NOMO-1 treated with DMSO at 0.1 percent for 48 hours (cell line): Measurements from ENCODE around the gene IL9.

Experiments used
- DNase-seq: peaks from one replicate; lab custom pipeline; 2025; ENCODE audit not compliant: unreplicated experiment; lab: John Stamatoyannopoulos, UW

Gene IL9

DNA sequence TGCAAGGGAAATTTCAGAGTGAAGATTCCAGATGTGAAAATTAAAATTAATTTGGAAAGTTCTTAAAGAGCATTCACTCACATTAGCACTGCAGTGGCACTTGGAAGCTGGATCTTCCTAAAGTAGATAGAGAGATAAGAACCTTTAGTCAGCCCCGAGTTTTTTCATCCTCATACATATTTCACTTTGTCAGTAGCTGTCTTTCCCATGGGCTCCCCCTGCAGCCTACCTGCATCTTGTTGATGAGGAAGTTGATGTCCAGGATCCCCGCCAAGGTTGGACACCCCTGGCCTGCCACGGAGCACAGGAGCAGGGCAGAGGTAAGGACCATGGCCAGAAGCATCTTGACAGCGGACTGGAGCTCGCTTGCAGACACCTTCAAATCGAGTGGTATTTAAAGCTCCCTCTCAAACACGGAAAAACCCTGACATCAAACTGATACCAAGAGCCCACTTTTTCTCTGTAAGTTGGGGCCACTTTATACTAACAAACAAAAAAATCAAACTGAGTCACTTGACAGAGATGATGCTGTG lies at the start of gene IL9:
IL9 (minus strand) TSS at position 368 of the 533 bp plus-strand sequence; CDS start at position 343, 25 bp downstream.
- DNase-seq, result no peak

DNA sequence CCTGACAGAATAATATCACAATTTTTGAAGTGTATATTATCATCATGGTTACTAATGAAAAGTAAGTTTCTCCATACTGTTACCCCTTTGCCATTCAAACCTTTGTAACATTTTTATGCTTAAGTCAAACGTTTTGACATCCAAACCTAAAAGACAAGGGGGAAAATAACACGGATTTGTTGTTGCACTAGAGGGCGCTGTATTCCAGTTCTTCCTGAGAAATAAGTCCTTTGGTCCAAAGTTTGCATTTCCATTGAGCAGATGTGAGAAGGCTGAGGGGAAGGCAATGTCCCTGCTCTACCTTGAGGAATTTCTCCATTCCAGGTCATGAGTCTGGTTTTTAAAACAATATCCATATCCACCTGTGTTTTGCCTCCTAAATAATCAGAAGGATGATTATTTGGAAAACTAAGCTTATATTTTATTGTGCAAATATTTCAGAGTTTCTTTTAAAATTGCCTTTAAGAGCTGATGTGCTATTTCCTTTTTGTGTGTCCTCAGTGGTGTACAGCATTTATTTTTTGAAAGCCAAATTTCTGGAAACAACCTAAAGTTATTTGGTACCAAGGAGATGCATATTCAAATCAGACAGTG lies 49.4 kb upstream of the IL9 start:
- DNase-seq, result peak; percentile 71

- no peak for DNase-seq
Observed at GRCh38 chr5:135944564-135944963, 48.9 kb upstream of the IL9 start.

DNA sequence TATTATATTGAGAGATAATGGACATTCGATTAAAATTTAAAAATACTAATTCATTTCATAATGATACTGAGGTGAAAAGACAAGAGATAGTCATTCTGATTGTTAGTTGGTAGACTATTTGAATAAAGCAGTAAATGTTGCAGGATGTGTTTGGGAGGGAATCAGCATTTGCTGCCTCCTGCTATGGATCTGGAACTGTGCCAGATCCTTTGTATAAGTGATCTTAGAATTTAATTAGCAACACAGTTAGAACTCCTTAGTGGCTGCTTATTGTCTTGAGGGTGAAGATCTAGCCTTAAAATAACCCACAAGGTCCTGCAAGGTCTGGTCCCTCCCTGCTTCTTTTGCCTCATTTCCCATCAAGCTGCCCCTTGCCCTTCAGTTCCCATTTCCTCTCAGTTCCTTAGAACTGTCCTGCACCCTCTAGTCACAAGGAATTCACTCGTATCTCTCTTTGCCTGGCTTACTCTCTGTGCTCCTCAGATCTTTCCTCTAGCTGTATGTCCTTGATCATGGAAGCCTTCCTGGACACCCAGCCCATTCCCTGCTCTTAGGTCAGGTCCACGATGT lies 46.6 kb upstream of the IL9 start:
- DNase-seq, result no peak

GRCh38 chr5:135941711-135942110 lies 46.1 kb upstream of the IL9 start:
- no peak for DNase-seq

DNA sequence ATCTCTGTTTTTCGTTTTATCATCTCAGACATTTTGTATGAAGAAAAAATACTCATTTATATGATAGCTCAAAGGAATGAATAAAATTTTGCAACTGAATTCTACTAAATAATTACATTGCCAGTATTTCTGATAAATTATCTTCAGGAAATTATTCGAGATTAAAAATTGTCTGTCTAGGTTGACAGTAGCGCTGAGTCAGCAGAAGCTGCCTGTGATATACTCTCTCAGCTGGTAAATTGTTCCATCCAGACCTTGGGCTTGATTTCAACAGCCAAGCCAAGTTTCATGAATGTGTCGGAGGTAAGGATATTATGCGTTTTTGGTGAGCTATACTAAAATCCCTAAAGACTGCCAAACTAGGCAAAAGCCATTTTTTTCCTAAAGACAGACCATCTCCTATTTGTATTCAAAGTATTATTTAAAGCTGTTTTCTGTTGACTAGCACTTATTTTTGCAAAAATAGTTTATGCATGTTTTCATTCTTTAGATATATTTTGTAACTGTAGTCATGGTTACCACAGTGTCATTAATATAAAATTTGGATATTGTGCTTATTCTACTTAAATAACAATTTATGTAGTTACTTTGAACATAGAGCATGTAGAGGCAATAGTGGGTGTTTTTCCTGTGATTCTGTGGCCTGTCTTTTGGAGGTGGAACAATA lies 41.7 kb upstream of the IL9 start:
- no peak for DNase-seq

DNA sequence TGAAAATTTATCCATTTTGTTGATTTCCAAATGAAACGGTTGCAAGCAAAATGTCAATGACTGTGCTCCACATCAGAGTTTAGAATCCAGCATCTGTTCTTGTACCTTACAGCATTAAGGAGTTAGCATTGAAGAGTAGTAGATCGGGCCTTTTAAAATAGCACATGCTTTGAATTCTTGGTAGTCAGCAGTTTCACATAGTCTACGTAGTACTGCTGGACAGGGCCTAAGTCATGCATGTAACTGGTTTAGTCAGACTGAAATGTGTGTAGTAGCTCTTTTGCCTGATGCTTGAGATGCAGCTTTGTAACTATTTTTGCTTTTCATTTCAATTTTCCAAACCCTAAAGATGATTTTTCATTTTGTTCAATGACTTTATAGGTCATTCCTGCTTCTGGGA lies 39.3 kb upstream of the IL9 start:
- no peak for DNase-seq

DNA sequence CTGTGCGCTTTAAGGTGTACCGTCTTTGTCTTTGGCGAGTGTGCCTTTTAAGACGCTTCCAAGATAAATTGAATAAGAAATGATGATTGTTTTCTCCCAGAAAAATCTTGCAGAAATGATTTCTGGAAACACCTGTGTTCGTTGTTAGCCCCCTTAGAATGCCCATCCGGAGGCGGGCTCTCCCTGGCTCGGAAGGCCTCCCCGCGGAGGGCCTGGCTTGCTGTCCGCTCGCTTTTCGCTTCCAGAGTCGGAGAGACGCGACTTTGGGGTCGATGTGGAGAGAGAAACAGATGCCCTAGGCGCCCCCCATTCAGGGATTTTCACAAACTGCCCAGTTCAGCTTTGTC lies 35.3 kb upstream of the IL9 start:
- no peak for DNase-seq

- no peak for DNase-seq
Observed at GRCh38 chr5:135930029-135930948, 34.6 kb upstream of the IL9 start.

DNA sequence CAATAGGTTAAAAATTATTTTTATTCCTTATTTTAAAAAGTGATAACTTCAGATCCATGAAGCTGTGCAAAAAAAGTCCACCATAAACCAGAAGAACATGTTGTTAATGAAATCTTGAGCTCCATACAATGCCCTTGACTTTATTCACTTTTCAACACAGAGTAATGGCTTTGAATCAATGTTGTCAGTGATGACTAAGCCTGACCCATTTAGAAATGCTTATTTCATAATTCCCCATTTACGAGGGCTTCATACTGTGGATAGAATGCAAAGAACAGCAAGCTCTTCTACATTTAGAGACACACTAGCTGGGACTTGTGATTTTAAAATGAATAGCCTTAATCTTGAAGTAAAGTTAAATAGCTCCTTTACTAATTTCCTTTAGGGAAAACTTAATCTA lies 25.7 kb upstream of the IL9 start:
- DNase-seq, result peak; percentile 35

GRCh38 chr5:135920199-135920598 lies 24.6 kb upstream of the IL9 start:
- DNase-seq, result no peak

GRCh38 chr5:135916638-135917263 lies 21.1 kb upstream of the IL9 start:
- DNase-seq, result no peak

DNA sequence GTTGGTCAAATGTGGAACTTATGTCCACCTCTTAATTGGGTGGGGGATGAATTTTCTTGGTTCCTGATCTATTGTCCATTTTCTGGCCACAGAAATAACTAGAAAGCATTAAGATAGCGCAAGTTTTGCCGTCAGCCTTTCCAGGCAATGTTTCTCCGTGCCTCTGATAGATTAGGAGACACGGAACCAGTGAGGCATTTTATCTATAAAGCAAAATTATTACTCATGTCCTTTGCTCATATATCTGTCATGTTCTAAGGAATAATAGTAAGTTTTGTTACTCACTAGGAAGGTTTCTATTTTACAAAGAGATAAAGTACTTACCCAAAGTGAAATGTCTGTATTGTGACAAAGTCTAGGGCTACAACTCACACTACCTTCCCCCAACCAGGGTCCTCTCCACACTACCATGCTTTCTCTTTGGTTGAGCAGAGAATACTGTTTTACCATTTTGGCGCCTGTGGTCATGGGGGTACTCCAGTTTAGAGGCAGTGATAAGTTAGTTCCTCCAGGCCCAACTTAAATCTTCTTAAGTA lies 19.9 kb upstream of the IL9 start:
- no peak for DNase-seq

GRCh38 chr5:135913713-135914626 lies 18.3 kb upstream of the IL9 start:
- no peak for DNase-seq

DNA sequence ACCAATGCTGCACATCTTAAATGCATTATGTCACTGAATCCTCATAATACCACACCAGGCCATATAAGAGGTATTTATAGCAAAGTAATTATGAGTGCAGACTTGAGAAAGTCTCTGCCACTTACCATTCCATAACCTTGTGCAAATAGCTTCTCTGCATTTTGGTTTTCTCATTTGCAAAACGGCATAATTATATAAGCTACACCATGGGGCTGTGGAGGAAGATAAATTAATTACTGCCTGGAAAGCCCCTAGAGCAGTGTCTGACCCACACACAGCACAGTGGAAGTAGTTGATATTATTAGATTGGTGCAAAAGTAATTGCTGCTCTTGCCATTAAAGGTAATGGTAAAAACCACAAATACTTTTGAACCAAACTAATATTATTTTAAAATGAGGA lies 9.5 kb upstream of the IL9 start:
- no peak for DNase-seq

DNA sequence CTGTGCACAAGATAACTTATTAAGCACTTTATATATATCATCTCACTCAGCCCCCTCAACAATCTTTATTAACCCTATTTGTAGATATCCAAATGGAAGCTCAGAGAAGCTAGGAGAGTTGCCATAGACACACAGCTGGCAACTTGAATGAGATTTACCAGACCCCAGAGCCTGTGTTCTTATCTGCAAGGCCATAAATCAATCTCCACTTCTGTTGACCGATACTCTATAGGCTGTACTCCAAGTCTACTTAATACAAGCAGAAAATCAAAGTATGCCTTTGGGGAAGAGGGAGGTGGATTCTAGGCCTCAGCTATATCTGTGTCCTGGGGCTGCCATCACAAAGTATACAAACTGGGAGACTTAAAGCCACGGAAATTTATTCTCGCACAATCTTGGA lies 6.0 kb upstream of the IL9 start:
- no peak for DNase-seq

DNA sequence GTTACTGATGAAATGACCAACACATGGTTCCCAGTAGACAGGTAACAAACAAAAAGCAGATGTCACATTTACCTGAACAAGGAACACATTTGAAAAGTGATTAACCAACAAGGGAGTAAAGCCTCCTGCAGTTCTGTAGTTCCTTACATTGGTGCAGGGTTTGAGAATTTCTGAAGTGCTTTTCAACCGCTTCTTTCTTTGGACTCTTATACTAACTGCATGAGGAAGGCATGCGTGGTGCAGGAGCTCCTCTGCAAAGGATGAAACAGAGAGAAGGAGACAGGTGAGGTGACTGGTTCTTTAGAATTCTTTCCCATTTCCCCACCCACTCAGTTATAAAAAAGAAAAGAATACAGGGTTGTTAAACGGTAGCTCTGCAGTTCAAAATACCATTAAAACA lies 4.6 kb upstream of the IL9 start:
- DNase-seq, result no peak

GRCh38 chr5:135898651-135899050 lies 3.0 kb upstream of the IL9 start:
- DNase-seq, result no peak

- DNase-seq, result no peak
Observed at GRCh38 chr5:135894789-135895188, 852 bp downstream of the IL9 start.

GRCh38 chr5:135894276-135894675 lies 1.4 kb downstream of the IL9 start:
- DNase-seq, result no peak
